LHCN-M2 (cell line): ENCODE results near the gene DNM1L. TPM values are rescaled to one million over a fixed set of nuclear protein-coding genes. Genes with fewer than 3 reads are reported as not detected.

Source experiments
- DNase-seq: peaks from one replicate; pipeline ENCODE4 v3.0.0-alpha.2; 2012; ENCODE audit warnings: low read depth
- polyA plus RNA-seq: library from polyadenylated mRNA; unstranded; fragments of >200 nt; gene quantifications from one replicate; pipeline ENCODE4 v1.2.1, GENCODE V29; 2012; ENCODE audit warnings: missing spikeins
- total RNA-seq: library from RNA; depleted of rRNA; stranded (reverse); fragments of >200 nt; gene quantifications from 2 replicates; pipeline ENCODE4 v1.2.3, GENCODE V29; 2014; rRNA removed

DNM1L gene
- total RNA-seq, result 61.0 and 74.9 TPM in 2 replicates
- 23.9 TPM for polyA plus RNA-seq

DNA sequence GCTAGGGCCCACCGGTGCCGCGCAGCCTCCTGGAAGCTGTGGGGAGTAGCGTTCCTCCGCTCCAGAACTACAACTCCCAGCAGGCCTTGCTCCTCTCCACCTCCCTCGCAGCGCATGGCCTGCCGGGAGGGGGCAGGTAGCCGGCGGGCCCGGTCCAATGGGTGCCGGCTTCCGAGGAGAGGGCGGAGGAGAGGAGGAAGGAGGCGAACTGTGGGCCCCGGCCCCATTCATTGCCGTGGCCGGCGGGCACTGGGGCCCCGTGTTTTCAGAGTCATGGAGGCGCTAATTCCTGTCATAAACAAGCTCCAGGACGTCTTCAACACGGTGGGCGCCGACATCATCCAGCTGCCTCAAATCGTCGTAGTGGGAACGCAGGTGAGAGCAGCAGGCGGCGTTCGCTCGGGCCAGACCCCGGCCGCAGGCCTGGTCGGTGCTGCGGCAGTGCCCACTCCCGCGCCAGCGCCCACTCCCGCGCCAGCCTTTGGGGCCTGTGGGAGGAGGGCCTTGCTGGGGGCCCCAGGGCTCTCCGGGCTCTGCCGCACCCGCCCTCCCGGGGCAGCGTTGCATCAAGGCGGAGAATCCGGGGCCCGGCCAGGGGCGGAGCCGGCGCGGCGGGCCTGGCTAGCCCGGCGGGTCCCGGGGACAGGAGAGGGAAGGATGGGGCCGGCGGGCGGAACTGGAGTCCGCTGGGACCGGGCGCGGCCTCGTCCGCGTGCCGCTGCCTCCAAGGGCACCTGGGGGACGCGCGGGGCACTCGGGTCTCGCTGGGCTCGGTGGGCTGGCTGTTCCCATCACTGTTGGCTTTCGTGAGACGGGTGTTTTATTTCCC lies at the start of gene DNM1L:
Gene DNM1L, plus strand, starts transcription at position 211 of the 829 bp plus-strand sequence. Its CDS starts 63 bp downstream, at position 274.
- peak; percentile 94 for DNase-seq

DNA sequence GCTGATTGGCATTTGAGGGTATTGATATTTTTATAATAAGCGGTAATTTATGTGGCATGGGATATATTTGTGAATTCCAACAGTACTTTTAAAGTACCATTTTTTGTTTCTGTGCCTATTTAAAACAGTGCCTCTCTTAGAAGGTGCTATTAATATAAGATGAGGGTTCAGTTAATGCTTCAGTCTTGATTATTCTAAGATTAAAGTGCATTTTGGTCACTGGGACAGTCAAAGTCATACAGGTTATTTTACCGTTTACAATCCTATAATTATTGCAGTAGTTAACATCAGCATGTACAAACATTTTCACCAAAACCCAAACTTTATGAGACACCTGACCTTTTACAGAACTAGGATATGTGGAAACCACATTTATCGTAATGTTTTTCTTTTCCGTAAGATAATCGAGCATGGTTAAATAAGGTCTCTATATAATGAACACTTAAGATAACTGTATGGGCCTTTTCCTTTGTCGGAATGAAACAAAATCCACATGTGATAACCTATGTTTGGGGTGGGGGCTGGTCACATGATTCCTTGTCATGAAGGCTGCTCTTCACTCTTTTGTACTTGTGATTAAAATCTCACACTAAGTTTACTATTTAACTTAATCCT lies 37.7 kb upstream of the DNM1L start:
- DNase-seq, result no peak

DNA sequence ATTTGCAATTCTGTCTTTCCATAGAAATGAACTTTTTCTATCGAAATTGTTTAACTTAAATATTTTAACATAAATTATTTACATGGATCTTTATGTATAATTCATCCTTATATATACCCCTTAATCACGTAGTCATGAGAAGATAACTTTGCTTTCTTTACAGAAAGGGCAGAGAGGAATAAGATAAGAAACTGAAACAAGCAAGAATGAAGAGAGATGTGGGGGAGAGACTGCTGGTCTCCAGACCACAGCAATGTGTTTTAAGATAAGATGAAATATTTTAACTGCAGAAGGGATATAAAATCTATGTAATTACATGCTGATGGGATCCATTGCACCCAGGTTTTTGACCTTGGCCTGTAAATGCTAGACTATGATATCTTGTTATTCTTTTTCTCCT lies 34.7 kb upstream of the DNM1L start:
- DNase-seq, result no peak

DNA sequence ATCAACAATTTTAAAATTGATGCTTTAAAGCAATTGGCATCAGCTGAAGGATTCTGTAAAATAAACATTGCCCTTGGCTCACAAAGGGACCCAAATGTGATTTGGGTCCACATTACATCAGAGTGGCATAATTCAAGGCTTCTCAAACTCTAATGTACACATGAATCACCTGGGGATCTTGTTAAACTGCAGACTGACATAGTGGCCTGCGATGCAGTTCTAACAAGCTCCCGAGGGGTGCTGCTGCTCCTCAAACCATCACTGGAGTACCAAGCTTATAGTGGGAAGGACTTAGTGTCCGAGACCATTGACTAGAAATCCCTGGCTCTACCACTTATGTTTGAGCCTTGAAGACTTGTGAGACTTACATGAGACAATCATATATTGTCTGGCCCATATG lies 31.8 kb upstream of the DNM1L start:
- no peak for DNase-seq

DNA sequence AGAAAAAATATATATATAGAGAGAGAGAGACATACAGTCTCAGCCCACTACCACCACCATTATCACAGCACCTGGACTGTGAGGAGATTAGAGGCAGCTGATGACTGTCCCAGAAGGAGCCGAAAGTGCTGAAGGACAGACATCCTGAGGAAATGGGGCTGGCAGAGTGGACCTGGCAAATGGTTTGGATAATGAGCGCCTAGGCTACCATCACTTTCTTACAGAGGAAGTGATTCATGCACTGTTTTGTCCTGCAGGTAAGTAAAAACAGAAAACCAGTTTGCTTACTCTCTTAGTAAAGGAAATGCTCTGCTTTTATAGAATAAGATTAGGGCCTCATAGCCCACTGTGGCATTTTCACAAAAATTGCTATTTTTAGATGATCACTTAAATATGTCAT lies 28.6 kb upstream of the DNM1L start:
- no peak for DNase-seq

DNA sequence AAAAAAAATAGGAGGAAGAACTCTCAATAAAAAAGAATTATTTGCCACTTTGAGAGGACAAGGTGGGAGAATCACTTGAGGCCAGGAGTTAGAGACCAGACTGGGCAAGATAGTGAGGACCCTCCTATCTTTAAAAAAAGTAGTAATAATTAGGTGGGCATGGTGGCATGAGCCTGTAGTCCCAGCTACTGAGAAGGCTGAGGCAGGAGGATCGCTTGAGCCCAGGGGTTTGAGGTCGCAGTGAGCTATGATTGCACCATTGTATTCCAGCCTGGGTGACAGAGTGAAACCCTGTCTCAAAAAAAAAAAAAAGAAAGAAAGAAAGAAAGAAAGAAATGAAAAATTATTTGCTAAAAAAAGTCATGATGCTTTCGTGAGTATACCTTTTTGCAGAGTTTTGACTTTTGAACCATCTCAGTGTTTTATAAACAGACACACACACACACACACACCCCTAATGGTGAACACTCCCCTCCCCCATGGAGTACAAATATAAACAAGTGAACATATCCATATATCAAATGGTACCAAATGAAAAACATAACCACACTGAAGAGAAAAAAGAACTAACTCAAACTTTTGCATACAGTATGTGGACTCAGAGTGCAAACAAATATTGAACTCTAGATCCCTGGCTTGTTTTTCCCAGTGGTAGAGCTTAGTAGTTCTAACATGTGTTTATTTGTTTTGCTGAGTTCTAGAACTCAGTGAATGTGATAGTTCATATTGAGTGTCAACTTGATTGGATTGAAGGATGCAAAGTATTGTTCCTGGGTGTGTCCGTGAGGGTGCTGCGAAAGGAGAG lies 27.7 kb upstream of the DNM1L start:
- DNase-seq, result no peak

DNA sequence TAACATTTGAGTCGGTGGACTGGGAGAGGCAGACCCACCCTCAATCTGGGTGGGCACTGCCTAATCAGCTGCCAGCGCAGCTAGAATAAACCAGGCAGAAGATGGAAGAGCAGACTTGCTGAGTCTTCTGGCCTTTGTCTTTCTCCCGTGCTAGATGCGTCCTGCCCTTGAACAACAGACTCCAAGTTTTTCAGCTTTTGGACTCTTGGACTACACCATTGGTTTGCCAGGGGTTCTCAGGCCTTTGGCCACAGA lies 27.2 kb upstream of the DNM1L start:
- DNase-seq, result no peak

DNA sequence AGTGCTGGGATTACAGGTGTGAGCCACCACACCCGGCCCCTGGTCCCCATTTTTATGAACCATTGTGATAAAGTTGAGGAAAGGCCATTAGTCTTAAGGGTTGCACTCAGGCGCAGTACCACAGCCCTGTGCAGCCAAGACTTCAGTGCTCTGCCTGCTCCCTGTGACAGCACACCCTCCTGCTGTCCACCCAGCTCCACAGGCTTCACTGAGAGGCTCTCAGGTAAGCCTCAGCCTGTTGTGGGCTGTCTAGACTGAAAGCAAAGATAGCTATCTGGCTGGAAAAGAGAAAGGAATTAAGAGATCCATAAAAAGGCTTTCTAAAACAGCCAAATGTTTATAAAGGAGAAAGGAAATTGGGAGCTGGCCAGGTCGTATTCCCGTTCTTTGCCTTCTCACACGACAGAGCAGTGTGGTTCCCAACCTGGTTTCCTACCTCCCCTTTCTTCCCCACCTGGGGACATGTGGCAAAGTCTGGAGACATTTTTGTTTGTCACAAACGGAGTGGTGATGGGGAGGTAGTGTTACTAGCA lies 19.1 kb upstream of the DNM1L start:
- DNase-seq, result no peak

DNA sequence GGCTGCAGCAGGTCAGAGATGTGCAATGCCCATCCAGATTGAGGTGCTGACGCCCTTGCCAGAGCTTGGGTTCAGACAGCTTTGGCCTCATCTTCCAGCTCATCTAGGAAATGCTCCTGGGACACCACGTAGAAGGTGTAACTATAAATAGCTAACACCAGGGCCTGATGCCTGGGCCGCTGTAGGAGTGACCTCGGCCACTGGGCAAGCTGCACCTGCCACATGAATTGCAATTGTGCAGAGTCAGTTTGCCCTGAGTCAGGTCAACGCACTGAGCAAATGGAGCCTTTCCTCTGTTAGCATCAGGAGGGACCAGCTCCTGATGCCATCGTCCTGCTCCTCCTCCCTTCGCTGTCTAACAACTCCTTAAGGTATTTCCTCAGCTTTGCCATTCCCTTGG lies 17.4 kb upstream of the DNM1L start:
- DNase-seq, result no peak

DNA sequence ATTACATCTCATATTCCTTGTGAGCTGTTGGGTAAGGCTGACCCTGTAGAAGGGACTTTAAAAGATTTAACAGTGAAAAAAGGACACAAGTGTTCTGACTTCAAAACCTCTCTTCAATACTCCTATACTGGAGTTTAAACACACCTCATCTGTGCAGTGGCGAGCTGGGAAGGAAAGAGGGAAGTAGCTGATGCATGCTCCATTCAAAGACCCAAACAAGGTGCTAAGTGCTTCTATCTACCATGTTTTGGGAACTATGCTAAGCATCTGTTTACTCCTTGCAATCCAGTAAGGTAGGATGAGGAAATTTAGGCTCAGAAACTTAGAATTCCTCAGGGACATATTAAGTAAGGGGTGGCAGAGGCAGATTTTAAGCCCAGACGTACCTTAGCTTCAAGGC lies 16.4 kb upstream of the DNM1L start:
- no peak for DNase-seq

DNA sequence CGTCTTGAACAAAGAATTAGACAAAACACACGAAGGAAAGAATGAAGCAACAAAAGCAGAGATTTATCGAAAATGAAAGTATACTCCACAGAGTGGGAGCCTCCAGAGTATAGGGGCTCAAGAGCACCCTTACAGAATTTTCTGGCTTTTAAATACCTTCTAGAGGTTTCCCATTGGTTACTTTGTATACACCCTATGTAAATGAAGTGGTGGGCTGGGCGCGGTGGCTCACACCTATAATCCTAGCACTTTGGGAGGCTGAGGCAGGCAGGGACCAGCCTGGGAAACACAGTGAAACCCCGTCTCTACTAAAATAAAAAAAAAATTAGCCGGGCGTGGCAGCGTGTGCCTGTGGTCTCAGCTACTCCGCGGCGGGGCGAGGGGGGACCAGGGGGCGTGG lies 13.1 kb upstream of the DNM1L start:
- no peak for DNase-seq

DNA sequence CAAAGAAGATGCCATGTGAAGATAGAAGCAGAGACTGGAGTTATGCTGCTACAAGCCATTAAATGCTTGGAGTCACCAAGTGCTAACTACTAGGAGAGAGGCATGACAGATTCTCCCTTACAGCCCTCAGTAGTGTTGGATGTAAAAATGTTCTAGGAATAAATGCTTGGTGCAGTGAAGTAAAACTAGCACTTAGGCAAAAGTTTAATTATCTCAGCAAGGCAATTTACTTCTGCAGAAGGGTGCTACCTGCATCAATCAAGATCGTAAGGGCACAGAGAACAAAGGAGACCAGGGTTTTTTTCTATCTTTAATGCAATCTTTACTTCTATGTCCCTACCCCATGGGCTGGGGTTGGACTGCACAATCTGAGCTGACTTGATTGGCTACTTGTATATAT lies 9.5 kb upstream of the DNM1L start:
- no peak for DNase-seq

DNA sequence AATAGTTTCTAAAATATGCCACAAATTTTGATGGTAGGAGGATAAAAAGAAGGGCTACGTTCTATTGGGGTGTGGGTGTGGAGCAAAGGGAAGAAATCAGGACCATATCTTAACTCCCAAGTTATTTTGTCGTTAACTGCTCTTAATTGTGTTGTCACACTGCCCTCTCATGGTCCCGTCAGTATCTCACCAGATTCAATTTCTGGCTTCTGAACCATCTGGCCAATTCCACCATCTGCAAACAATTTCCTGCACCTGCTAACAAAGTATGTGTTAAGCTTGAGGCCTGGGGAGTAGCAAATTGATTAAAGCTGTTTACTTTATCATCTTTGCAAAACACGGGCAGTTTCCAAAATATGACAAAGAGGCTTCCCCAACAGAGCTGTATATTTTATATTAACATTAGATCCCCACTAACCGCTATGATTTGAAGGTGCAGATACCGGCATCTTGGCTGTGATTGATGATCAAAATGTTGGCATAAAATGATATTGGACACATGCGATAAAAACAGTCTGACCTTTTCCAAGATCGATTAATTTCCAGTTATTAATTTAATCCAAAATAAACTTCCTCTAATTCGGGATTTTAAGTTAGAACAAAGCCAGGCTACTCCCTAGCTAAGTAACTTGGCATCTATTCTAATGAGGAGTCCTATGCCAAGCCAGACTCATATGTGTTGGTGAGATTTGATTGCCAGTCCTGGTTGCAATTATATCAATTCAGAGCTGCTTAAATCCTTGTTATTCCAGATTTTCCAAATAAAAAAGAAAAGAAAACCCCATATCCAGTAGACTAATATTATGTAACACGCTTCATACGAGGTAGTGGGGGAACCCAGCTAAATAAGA lies 6.9 kb upstream of the DNM1L start:
- peak; percentile 74 for DNase-seq

DNA sequence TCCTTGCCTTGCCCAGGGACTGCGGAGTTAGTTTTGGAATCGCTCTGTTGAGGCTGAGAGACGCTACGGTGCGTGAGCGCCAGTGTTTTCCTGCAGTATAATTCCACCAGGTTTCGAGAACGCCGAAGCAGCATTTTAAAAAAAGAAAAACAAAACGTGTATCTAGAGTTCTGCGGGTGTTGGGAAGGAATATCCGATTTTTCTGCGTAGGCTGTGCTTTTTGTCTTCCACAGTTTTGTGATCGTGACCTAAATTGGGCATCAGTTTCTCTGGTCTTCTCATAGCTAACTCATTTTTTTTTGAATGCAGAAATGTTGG lies 778 bp downstream of the DNM1L start:
- no peak for DNase-seq

DNA sequence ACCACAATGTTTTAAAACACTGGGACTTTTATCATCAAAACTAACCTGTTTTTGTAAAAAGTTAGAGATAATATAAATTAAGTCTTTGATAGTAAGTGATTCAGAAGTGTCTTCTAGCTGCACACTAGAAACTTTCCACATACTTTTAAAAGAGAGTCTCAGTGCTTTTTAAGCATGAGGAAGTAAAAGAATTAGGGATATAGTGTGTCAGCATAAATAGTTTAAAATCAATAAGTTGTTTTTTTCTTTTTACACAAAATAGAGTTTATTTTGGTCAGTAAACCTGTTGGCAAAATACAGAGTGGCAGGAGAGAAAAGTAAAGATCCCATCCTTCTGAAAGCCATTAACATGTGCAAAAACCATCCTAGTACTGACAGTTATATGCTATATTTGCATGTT lies 1.7 kb downstream of the DNM1L start:
- no peak for DNase-seq

DNA sequence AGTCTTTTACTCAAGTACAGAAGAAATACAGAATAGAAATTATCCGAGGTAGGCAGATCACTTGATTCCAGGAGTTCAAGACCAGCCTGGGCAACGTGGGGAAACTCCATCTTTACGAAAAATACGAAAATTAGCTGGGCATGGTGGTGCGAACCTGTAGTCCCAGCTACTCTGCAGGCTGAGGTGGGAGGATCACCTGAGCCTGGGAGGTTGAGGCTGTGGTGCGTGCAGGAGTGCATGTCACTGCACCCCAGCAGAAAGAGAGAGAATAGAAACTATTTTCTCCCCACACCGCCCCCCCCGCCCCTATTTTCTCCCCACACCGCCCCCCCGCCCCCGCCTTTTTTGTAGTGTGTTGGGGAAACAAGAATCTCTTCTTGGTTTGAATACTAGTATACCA lies 2.2 kb downstream of the DNM1L start:
- DNase-seq, result no peak

DNA sequence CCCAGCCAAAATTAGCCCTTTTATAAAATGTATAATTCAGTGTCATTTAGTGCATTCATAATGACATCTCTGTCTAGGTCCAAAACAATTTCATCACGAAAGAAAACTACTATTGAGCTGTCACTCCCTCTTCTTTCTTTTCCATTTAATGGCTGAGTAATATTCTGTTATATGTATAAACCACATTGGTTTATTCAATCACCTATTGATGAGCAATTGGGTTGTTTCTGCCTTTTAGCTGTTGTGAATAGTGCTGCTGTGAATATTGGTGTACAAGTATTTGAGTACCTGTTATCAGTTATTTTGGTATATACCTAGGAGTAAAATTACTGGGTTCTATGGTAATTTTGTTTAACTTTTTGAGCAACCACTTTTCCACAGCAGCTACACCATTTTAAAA lies 7.2 kb downstream of the DNM1L start:
- no peak for DNase-seq

DNA sequence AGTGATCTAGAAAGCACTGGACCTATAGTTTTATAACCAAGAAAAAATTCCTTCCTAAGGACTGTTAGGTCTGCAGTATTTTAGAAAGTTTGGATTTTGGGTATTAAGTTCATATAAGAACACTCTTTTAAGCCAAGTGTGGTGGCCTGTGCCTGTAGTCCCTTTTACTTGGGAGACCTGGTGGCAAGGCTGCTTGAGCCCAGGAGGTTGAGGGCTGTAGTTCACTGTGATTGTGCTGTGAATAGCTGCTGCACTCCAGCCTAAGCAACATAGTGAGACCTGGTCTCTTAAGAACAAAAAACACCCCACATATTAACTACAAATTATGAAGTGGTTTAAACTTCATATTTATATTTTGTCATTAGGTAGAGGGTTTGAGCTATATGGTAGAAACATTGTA lies 9.7 kb downstream of the DNM1L start:
- DNase-seq, result no peak

DNA sequence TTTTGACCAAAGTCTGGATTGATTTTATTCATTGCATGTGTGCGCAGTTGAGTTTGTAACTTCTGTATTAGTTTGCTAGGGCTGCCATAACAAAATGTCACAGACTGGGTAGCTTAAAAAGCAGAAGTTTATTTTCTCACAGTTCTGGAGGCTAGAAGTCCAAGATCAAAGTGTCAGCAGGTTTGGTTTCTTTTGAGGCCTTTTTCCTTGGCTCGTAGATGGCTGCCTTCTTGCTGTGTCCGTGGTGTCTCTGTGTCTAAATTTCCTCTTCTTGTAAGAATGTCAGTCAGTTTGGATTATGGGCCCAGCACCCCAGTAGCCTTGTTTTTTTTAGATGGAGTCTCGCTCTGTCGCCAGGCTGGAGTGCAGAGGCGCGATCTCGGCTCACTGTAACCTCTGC lies 11.8 kb downstream of the DNM1L start:
- no peak for DNase-seq

DNA sequence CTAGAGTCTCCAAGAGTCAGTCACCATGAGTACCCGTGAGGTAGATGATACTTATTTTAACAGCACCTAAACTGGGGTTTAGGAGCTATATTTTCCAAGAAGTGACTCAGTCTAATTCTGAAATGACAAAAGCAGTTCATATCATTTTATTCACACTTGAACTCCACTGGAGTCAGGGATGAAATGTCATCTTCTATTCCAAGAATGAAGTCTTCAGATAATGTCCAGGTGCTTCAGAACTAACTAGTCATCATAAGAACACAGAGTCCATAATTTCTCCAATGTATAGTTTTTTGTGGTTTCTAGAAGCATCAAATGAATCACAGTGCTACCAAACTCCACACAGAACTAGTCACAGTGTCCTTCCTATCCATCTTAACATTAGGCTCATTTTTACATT lies 13.3 kb downstream of the DNM1L start:
- DNase-seq, result no peak

DNA sequence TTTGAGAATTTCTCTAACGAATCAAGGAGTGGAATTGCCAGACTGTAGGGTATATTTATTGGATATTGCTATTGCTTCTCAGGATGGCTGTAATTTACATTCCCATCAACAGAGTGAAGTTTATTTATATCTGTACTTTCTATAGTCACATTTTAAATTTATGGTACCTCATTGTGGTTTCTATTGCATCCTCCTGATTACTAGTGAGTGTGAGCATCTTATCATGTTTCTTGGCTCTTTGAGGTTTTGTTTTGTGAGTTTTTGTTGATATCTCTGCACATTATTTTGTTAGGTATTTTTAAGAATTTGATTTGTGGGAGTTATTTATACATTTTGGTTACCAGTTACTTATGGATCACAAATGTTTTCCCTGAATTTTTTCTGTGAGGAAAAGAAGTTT lies 13.9 kb downstream of the DNM1L start:
- no peak for DNase-seq

DNA sequence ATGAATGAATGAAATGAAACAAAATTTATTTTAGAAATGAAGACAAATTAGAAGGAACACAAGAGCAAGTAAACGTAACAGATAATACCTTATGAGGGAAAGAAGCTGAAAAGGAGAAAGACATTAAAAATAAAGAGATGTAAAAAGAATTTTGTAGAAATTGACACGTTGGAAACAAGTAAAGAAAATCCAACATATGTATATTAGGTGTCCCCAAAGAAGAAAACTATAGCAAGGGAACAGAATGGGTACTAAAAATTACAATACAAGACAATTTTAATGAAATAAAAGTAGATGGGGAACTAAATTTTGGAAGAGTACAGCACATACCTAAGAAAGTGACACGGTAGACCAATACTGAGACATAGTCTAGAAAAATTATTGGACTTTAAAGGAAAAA lies 16.7 kb downstream of the DNM1L start:
- no peak for DNase-seq
